H4 (cell line): ENCODE data around the gene LYRM1. TPM values are rescaled to one million over a fixed set of nuclear protein-coding genes. Genes with fewer than 3 reads are reported as not detected.
A peak's percentile ranks its signal among the peaks of the same experiment; 100 is the strongest.
"Not testable (repeated sequence)": the region's sequence is repeated elsewhere in the genome, so short reads cannot be mapped to it uniquely, and the experiment has no call there.

Experiments
- DNase-seq: peaks from one replicate; pipeline ENCODE4 v3.0.0-alpha.2; 2015; ENCODE audit warnings: low spot score
- total RNA-seq: library from RNA; depleted of rRNA; stranded (reverse); fragments of >200 nt; shearing (Covaris generic); gene quantifications from 2 replicates; pipeline ENCODE4 v1.2.3, GENCODE V29; 2014; rRNA removed

Gene LYRM1, protein sequence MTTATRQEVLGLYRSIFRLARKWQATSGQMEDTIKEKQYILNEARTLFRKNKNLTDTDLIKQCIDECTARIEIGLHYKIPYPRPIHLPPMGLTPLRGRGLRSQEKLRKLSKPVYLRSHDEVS
- 35.9 and 55.8 TPM in 2 replicates for total RNA-seq

DNA sequence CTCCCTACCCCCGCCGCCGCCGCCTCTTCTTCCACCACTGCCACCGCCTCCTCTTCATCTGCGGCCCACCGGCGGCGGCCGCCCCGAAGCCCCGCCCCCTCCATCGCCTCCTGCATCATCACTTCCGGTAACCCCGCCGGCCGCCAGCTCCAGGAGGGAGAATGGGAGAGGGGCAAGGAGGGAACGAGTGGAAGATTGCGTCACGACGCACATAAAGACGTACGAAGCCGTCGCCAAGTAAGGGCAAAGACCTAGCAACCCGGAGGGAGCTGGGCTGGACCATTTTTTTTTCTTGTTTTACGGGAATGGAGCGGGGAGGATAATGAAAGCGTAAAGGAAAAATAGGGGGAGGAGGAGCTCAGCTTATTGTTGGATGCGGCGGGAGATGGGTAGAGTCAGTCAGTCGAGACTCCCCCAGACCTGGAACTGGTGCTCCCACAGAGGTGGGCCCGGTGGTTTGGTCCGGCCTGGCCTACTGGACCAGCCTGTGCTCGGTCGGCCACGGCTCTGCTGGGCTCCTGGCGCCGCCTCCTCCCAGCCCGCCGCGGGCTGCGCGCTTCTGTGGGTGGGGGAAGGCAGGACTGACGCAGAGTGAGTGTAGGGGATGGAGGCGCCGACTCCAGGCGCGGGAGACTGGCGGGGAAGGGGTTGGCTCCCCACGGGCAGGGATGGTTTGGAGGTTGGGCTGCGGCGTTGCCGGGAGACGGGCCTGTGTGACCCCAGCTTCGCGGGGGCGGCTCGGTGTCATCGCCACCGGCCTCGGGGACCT, at the start of gene LYRM1, which contains the start of gene DCUN1D3:
TSS of gene LYRM1 (plus strand) at position 473 of the 769 bp plus-strand sequence. CDS start 14,785 bp downstream, outside the sequence.
TSS of gene DCUN1D3 (minus strand) at position 60 of the 769 bp plus-strand sequence. CDS start 37,820 bp downstream, outside the sequence.
- peak; percentile 99 for DNase-seq

DNA sequence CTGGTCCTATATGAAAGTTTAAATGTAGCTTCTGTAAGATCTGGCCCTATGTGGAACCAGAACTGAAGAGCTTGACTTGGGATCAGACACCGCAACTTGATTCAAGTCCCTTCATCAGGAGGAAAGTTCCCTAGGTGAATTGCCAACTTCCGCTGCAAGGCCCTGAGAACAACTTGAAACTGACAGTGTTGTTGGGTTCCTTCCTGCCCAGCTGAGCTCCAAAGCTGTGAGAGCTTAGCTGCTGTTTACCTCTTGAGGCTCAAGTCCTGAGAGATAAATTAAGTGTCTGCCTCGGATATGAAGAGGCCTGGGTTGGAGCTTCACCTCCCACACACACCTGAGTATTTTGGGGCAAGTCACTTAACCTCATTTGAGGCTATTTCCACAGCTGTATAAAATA, 49.6 kb upstream of the LYRM1 start:
- no peak for DNase-seq

DNA sequence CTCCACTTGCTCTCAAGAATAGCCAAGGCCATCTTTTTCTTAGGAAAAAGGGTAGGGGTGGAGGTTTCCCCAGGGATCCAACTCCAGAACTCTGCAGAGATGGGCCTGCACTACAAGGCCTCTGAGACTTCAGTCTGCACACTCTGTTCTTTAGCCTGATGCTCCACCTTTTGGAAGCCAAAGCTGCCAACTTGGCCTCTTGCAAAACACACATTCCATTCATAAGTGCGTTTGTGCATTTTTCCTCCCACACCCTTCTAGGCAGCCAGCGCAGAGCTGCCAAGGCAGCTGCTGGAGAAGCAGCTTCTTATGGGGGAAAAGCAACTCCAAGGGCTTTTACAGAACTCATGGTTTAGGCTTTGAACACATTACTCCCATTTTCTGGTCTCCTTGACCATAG, 49.0 kb upstream of the LYRM1 start:
- DNase-seq, result peak; percentile 43

DNA sequence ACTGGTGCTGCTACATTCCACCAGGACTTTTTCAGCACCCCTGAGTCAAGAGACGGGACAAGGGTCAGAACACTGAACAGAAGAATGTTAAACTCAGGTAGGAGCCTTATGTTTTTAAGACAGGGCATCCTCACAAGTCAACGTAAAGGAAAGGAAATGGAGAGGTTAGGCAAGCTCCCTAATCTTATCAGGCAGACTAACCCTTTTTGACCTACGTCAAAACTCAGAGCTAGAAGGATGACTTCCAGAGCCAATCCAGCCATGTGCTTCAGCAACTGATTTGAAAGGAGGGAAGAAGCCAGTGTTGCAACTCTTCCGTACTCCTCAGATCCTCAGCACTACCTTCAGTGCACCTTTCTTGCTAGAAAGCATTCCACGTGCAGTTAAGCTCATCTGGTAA, 47.4 kb upstream of the LYRM1 start:
- no peak for DNase-seq

DNA sequence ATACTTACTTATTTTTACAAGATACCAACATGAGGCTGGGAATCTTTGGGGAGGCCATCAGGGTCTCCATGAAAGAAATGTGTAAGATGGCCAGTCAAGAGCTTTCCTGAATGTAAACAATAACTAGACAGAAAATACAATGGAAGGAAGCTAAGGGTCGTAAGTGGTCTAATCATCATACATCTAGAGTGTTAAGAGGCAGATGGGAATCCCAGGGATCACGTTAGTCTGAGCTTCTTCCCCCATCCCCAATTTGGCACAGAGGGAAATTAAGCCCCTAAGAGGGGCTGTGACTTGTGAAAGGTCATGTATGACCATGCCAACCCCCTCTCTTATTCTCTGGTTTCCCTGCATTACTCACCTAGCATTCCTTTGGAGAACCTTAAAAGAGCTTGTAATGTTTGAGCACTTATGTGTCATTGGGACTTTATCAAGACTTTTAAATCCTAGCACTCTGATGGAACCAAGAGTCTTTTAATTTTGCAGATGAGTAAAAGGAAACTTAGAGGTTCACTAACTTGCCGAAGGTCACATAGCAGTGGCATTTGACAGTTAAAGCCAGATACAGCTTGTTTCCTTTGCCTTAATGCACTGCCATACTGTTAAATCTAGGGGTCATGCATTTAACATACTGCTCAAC, 46.5 kb upstream of the LYRM1 start:
- no peak for DNase-seq

DNA sequence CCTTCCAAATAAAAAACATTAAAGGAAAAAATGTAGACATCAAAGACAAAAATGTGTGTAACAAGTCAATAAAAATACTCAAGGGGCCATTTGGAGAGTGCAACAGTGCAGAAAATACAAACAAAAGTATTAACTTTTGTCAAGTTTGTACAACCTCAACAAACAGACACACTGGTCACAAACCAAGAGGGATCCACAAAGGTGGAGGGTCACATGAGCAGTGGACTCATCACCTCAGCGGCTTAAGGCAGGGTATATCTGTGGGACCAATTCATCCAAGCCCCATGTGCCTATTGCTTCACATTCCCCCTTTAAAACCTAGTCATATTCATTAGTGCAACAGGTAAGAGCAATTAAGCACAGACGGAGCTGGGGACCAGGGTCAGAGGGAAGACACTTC, 45.6 kb upstream of the LYRM1 start:
- no peak for DNase-seq

DNA sequence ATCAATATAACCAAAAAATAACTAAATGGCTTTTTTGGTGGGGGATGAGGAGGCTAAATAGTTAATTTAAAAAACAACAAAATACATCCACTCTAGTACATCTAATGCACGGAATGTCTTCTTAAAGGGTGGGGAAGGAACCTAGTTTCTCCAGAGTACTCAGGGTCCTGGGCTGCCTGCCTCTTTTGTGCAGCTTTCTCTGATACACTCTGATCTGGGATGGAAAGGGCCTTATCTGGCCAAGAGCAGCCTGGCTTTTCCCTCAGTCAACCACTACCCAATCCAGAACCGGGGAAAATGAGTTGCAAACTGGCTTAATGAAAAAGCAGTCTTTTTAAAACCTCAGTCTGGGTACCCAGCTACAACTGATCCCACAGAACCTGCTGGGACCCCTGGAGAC, 43.3 kb upstream of the LYRM1 start:
- no peak for DNase-seq

DNA sequence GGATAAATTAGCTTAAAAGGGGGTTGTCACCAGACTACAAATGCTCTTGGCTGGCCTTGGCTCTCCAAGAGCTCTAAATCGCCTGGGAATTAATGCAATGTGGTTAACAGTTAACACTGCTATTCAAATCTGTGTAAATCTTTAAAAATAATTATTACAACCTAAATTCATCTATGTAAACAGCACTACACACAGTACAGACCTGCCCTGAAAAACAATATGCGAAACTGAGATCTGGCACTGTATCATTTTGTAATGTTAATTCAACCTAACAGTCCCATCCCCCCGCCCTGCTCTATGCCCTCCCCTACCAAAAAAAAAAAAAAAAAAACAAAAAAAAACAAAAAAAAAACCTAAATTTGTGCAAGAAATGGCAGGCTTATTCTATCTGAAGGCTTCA, 41.3 kb upstream of the LYRM1 start:
- no peak for DNase-seq

DNA sequence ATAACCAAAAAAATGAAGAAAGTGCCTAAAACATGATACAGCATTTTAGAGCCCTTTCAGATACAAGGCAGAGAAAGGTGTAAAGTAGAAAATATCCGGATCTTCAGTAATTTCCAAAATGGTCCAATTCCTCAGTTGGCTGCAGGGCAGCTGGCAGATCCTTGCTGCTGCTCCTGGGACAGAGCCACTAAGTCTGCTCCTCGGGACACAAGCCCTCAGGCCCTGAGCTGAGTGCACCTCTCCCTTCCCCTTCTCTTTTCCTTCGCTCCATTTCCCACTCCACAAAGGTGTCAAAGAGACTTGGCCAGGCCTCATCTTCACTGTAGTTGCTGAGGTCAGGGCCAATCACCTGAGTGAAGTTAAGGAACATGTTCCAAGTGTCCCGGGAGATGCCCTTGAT, 40.9 kb upstream of the LYRM1 start:
- DNase-seq, result no peak

DNA sequence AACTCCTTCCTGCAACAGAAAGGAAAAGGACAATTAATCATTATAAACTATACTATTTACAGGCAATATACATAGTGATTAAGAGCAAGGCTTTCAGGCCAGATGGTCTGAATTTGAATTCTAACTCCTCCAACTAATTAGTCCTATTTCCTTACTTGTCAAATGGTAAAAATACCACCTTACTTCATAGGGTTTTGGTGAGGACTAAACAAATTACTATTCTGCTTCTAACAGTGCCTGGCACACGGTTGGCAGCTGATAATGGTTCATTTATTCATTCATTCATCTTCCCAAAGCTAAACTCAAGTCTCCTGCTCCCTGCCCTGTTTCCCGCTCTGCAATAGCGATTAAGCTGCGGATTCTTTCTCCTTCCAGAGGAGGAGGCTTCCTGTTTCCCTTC, 40.2 kb upstream of the LYRM1 start:
- DNase-seq, result no peak

DNA sequence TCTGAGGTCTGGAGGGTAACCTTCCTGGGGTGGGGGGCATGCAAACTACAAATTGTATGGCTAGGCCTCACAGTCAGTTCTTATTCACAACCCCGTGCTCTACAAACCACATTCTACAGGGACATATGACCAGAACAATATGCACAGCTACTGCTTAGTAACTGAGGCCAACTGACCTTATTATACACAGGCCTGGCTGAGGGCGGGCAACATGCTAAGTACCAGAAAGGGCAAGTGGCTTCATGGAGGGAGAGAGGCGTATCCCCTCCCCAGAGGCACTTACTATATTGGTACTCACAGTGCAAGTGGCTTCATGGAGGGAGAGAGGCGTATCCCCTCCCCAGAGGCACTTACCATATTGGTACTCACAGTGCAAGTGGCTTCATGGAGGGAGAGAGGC, 39.6 kb upstream of the LYRM1 start:
- DNase-seq, result not testable (repeated sequence)

DNA sequence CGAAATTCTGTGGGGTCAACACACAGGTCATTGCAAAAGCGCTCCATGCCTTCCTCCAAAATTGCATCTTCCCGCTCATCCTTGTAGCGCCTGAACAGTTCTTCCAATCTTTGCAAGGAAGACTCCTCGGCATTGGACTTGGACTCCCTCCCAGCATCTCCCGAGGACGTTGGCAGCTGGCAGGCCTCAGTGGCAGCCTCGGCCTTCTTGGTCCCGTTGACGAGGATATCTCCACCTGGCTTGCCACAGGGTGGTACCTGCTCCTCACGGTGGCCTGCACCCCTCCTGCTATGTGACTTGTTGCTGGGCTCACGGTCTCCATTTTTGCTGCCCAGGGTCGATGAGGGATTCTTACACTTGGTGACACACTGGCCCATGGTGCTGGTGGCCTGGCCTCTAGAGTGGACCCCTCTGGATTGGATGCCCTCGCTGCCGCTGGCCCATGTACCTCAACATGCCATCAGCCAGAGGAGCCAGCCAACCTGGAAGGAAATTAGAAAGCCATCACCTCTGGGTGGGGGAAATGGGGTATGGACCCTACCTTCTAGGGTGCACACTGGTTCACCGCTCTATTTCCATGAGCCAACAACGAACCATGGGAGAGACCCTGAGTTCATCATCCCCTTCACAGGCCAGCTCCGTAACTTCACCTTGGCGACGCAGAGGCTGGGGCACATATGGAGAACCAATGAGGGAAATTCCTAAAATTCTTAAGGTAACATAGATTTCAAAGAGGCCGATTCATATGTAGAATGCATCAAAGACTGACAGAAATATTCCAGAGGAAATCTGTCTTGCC, 38.2 kb upstream of the LYRM1 start:
- DNase-seq, result no peak

DNA sequence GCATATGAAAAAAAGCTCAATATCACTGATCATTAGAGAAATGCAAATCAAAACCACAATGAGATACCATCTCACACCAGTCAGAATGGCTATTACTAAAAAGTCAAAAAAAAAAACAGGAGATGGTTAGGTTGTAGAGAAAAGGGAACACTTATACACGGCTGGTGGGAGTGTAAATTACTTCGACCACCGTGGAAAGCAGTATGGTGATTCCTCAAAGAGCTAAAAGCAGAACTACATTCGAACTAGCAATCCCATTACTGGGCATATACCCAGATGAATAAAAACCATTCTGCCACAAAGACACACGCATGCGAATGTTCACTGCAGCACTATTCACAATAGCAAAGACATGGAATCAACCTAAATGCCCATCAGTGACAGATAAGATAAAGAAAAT, 36.2 kb upstream of the LYRM1 start:
- DNase-seq, result not testable (repeated sequence)

DNA sequence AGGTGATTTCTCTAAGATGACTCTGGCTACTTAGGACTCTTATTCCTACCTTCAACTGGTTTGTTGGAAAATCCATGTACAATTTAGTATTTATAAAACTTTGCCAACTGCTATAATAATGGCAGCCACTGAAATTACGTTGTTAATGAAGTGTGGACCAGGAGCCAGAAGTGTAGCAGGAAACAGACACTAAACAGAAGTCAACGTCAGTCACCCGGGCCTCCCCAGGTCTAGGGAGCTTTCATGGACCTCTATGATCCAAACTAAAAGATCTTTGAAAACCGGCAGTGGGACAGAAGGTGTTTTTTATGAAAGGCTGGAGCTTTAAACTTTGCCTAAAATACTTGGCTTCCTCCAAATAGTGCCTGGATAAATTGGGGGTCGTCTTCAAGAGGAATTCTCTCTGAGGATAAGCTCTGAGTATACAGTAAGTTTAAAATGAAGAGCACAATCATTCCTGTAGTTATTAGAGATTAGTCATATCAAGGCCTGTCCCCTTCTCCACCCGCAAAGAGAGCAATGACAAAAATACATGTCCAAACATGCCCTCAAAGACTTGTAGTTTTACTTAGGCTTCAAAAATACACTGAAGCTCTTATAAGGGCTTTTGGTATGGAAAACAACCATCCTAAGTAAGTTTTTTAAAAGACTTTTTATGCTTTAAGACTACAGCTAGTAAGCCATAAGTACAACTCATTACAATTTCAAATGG, 35.0 kb upstream of the LYRM1 start:
- DNase-seq, result no peak

DNA sequence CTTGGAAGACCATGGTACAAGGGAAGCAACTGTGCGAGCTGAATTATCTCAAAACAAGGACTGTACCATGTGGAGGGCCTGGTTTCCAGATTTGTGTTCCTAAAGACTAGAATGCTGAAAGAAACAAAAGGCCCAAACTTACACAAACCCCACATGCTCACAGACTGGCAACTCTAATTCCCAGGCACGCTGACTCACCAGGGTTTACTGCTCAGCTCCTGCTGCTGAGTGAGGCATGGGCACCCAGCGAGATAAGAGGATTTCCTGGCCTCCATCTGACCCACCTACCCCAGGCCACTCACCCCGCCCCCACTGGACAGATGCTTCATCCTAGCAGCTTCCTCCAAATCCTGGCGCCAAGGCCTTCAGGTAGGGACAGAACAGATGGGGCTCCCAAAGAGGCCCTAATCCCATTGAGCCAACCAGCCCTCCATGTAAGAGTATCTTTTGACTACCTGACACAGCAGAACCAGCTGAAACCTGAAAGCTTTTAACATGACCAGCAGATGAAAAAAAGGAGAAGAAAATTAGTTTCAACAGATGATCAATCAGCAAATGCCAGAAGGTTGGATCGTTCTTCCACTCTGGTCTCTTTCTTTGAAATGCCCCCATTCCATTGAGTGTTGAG, 34.3 kb upstream of the LYRM1 start:
- DNase-seq, result peak; percentile 86

DNA sequence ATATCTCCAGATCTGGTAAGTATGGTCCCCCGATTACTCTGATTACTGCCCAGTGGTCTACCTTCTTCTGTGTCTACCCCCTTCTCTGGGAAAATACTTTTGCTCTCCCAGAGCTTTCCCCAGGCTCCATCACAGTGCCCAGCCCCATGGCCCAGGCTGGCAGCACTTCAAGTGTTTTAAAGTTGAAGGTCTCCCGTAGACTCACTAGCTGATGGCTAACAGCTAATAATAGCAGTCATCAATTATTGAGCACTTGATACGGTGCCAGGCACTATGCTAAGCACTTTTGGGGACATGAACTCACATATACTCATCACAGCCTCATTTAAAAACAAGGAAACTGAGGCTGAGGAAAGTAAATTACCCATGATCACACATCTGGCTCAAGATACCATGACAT, 33.8 kb upstream of the LYRM1 start:
- DNase-seq, result no peak

DNA sequence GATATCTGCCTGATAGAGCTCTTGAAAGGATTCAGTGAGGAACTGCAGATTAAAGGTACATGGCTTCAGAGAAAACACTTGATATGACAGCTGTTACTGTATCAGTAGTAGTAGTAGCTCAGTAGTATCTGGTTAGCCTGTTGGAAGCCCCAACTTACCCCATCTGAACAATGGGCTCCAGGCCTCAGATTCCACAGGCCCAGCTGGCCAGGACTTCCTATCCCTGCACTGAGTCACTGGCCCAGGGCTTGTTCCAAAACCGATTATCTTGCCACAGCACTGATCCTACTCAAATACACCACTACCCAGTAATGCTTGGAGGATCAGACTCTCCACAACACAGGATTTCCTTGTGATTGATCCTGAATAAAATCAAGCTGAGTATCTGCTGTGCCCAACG, 33.0 kb upstream of the LYRM1 start:
- no peak for DNase-seq

DNA sequence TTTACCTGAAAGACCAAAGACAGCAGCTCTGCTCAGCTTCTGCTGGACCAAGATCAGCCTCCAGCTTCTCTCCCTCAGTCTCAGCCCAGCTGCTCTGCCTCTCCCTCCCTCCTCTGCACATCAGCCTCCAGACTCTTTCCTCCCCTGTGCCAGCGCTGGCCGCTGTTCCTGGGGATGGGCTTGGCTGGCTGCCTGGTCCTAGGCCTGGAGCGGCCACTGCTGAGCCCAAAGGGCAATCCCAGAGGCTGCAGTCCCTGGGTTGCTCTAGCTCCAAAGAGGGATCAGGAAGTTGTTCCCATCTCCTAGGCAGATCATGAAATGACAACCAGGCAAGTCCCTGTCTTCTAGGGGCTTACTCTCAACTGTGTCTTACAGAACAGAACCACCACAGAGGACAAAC, 31.7 kb upstream of the LYRM1 start:
- DNase-seq, result peak; percentile 60

DNA sequence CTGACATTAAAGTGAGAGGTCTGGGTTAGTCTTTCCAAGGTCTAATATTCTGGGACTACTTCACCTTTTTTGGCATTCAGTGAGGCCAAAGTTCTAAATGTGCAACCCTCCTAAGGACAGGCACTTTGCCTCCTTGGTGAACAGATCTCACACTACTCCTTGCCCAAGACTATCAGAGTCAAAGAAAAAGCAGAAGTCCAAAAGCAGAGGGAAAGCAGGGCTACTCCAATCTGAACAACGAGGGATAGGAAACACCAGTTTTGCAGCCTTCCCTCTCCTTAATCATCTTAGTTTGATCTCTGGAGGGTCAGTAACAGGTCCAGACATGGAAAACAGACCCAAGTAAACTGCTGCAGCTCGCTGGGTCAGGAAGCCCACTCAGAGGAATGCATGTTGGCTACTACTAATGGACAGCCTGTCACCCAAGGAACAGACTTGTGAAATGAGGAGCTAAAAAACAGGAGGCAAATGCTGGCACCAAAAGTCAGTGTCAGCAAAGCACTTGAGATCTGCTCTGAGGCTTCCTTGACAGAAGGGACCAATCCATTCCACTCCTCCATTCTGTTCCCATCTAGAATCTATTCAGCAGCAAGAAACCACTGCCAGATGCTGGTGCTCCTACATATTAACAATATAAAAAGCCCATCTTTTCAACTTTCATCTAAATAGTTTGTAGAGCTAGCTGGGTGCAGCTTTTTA, 30.3 kb upstream of the LYRM1 start:
- no peak for DNase-seq

DNA sequence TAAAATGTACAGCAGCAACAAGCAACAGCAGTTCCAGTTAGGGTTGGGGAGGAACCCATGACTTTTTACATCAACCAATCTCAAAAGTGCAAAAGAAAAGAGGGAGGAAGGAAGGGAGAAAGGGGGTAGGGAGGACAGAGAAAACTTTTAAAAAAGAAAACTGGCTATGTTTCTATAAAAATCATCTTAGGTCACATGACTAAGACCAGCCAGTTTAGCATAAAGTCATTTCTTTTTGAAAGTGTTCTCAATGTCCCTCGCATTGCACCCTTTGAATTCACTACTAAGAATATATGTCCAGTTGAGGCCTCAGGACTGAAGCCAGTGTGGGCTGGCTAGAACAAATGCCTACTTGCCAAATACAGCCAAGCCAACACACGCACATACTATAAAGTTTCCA, 29.3 kb upstream of the LYRM1 start:
- DNase-seq, result no peak
